ENCODE data around the gene RPAP2.

The RPAP2 gene

DNA sequence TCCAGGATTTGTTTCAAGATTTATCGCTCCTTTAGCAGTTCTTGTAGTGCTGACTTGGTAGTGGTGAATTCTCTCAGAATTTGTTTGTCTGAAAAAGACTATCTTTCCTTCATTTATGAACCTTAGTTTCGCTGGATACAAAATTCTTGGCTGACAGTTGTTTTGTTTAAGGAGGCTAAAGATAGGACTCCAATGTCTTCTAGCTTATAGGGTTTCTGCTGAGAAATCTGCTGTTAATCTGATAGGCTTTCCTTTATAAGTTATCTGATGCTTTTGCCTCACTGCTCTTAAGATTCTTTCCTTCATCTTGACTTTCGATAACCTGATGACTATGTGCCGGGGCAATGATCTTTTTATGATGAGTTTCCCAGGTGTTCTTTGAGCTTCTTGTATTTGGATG, 28.9 kb downstream of the RPAP2 start:
- H3K36me3 ChIP-seq (ENCODE audit: control insufficient read depth in 2 of 2, insufficient read depth in 1 of 2, low read length in 2 of 2) = peaks cover 8 to 60% of the 10 kb centered on the region in 2 experiments
- H3K27ac ChIP-seq (ENCODE audit: extremely low read depth, low read depth, low read length) = no peak overlapping the region
- H3K4me3 ChIP-seq (ENCODE audit: low read depth, low read length) = no peak overlapping the region
- POLR2A ChIA-PET = no interaction called here
- TF ChIP-seq ZNF501 (tag by site-specific recombination; IDR thresholded peaks at IDR 0.05) (no peak), ZNF274 (IDR thresholded peaks at IDR 0.05; ENCODE audit: low read length) (no peak), ZNF274 (tag by site-specific recombination; IDR thresholded peaks at IDR 0.05; ENCODE audit: borderline replicate concordance) (no peak), ZNF626 (tag by site-specific recombination; IDR thresholded peaks at IDR 0.05) (peak; percentile 49; the same call in 1 of the 2 replicates), ZNF654 (tag by site-specific recombination; IDR thresholded peaks at IDR 0.05; ENCODE audit: low read depth) (no peak), ZEB2 (tag by site-specific recombination; IDR thresholded peaks at IDR 0.05) (no peak), KLF10 (tag by site-specific recombination; IDR thresholded peaks at IDR 0.05) (no peak), GLIS1 (tag by site-specific recombination; IDR thresholded peaks at IDR 0.05) (no peak), ZNF792 (tag by site-specific recombination; IDR thresholded peaks at IDR 0.05) (no peak), ZNF529 (tag by site-specific recombination; IDR thresholded peaks at IDR 0.05; ENCODE audit: insufficient replicate concordance) (no peak), SETDB1 (IDR thresholded peaks at IDR 0.05; ENCODE audit: insufficient read length, low read length) (peak; percentile 86), BCL11A (tag by site-specific recombination; IDR thresholded peaks at IDR 0.05; ENCODE audit: low read depth) (no peak)
- TF ChIP-seq, protein P1, sequence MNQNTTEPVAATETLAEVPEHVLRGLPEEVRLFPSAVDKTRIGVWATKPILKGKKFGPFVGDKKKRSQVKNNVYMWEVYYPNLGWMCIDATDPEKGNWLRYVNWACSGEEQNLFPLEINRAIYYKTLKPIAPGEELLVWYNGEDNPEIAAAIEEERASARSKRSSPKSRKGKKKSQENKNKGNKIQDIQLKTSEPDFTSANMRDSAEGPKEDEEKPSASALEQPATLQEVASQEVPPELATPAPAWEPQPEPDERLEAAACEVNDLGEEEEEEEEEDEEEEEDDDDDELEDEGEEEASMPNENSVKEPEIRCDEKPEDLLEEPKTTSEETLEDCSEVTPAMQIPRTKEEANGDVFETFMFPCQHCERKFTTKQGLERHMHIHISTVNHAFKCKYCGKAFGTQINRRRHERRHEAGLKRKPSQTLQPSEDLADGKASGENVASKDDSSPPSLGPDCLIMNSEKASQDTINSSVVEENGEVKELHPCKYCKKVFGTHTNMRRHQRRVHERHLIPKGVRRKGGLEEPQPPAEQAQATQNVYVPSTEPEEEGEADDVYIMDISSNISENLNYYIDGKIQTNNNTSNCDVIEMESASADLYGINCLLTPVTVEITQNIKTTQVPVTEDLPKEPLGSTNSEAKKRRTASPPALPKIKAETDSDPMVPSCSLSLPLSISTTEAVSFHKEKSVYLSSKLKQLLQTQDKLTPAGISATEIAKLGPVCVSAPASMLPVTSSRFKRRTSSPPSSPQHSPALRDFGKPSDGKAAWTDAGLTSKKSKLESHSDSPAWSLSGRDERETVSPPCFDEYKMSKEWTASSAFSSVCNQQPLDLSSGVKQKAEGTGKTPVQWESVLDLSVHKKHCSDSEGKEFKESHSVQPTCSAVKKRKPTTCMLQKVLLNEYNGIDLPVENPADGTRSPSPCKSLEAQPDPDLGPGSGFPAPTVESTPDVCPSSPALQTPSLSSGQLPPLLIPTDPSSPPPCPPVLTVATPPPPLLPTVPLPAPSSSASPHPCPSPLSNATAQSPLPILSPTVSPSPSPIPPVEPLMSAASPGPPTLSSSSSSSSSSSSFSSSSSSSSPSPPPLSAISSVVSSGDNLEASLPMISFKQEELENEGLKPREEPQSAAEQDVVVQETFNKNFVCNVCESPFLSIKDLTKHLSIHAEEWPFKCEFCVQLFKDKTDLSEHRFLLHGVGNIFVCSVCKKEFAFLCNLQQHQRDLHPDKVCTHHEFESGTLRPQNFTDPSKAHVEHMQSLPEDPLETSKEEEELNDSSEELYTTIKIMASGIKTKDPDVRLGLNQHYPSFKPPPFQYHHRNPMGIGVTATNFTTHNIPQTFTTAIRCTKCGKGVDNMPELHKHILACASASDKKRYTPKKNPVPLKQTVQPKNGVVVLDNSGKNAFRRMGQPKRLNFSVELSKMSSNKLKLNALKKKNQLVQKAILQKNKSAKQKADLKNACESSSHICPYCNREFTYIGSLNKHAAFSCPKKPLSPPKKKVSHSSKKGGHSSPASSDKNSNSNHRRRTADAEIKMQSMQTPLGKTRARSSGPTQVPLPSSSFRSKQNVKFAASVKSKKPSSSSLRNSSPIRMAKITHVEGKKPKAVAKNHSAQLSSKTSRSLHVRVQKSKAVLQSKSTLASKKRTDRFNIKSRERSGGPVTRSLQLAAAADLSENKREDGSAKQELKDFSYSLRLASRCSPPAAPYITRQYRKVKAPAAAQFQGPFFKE (tag by site-specific recombination; IDR thresholded peaks at IDR 0.05; ENCODE audit: borderline replicate concordance) = no peak
- TF ChIP-seq, protein P2, sequence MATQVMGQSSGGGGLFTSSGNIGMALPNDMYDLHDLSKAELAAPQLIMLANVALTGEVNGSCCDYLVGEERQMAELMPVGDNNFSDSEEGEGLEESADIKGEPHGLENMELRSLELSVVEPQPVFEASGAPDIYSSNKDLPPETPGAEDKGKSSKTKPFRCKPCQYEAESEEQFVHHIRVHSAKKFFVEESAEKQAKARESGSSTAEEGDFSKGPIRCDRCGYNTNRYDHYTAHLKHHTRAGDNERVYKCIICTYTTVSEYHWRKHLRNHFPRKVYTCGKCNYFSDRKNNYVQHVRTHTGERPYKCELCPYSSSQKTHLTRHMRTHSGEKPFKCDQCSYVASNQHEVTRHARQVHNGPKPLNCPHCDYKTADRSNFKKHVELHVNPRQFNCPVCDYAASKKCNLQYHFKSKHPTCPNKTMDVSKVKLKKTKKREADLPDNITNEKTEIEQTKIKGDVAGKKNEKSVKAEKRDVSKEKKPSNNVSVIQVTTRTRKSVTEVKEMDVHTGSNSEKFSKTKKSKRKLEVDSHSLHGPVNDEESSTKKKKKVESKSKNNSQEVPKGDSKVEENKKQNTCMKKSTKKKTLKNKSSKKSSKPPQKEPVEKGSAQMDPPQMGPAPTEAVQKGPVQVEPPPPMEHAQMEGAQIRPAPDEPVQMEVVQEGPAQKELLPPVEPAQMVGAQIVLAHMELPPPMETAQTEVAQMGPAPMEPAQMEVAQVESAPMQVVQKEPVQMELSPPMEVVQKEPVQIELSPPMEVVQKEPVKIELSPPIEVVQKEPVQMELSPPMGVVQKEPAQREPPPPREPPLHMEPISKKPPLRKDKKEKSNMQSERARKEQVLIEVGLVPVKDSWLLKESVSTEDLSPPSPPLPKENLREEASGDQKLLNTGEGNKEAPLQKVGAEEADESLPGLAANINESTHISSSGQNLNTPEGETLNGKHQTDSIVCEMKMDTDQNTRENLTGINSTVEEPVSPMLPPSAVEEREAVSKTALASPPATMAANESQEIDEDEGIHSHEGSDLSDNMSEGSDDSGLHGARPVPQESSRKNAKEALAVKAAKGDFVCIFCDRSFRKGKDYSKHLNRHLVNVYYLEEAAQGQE (tag by site-specific recombination; IDR thresholded peaks at IDR 0.05) = no peak
- no peaks in the 10 kb centered on the region for H3K9me3 ChIP-seq (ENCODE audit: control insufficient read depth, insufficient read depth, low read depth, low read length)
- no peaks in the 10 kb centered on the region for H3K4me1 ChIP-seq (ENCODE audit: control insufficient read depth, insufficient read depth, low read length)
- CTCF ChIA-PET = interaction anchor here (0.6 kb wide), 2 partner anchors 96 to 272 kb away, joined by 3 to 4 read pairs; no protein-coding TSS in a partner anchor

DNA sequence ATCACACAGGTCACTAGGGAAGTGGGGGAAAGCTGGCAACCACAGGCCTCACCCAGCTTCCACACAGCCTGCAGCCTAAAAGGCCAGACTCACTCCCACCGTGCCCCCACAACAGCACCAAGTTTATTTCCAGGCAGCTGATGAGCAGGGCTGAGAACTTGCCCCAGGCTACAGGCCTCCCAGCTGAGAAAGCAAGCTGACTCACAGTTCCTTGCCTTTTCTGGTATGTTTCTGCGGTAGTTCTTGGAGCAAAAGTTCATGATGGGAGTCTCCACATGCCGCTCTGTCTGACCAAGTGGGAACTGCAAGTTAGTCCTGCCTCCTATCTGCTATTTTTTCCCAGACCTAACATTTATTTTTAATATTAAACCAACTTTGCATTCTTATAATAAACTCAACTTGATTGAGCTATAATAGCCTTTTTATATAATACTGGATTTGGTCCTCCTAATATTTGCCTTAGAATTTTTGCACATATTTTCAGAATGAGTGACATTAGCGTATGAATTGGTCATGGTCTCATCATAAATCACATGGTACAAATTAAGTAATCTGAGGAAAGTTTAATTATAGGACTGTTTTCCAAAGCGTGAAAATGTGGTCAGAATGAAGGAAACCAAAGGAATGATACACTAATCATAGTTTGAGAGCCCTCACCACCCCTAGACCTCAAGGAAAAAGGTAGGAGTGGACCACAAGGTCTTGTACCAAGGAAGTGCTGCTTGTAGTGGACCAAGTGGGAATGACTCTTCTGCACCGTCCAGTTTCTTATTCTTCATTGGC, 30.7 kb downstream of the RPAP2 start:
- Histone ChIP-seq H3K4me3 (ENCODE audit: low read depth, low read length) (no peak overlapping the region), H3K27ac (ENCODE audit: extremely low read depth, low read depth, low read length) (no peak overlapping the region), H3K36me3 (ENCODE audit: control insufficient read depth in 2 of 2, insufficient read depth in 1 of 2, low read length in 2 of 2) (peaks cover 7 to 55% of the 10 kb centered on the region in 2 experiments), H3K4me1 (ENCODE audit: control insufficient read depth, insufficient read depth, low read length) (no peaks in the 10 kb centered on the region), H3K9me3 (ENCODE audit: control insufficient read depth, insufficient read depth, low read depth, low read length) (no peaks in the 10 kb centered on the region)
- ChIA-PET POLR2A (no interaction called here), CTCF (interaction anchor here (1.3 kb wide), 1 partner anchor 19 kb away, joined by 3 read pairs; no protein-coding TSS in a partner anchor)
- no peak for TF ChIP-seq SALL2 (tag by site-specific recombination; IDR thresholded peaks at IDR 0.05; ENCODE audit: borderline replicate concordance)
- no peak for TF ChIP-seq ZNF132 (tag by site-specific recombination; IDR thresholded peaks at IDR 0.05; ENCODE audit: borderline replicate concordance)
- no peak for TF ChIP-seq ZBTB17 (tag by site-specific recombination; IDR thresholded peaks at IDR 0.05)
- TF ChIP-seq ZNF548 (tag by site-specific recombination; IDR thresholded peaks at IDR 0.05) = no peak
- TF ChIP-seq MZF1 (tag by site-specific recombination; IDR thresholded peaks at IDR 0.05; ENCODE audit: borderline replicate concordance) = no peak
- TF ChIP-seq, protein P3, sequence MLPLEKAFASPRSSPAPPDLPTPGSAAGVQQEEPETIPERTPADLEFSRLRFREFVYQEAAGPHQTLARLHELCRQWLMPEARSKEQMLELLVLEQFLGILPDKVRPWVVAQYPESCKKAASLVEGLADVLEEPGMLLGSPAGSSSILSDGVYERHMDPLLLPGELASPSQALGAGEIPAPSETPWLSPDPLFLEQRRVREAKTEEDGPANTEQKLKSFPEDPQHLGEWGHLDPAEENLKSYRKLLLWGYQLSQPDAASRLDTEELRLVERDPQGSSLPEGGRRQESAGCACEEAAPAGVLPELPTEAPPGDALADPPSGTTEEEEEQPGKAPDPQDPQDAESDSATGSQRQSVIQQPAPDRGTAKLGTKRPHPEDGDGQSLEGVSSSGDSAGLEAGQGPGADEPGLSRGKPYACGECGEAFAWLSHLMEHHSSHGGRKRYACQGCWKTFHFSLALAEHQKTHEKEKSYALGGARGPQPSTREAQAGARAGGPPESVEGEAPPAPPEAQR (tag by site-specific recombination; IDR thresholded peaks at IDR 0.05) = no peak
- TF ChIP-seq ZNF416 (tag by site-specific recombination; IDR thresholded peaks at IDR 0.05) = no peak
- no peak for TF ChIP-seq SP3 (tag by site-specific recombination; IDR thresholded peaks at IDR 0.05)

All from HEK293 (cell line).